H1 (cell line): ENCODE data around the gene CCN6. TPM values are rescaled to one million over a fixed set of nuclear protein-coding genes. Genes with fewer than 3 reads are reported as not detected.

Source experiments
- CTCF ChIA-PET: fragments of 300-600 bp; sonication (Branson Sonifier 250); formaldehyde crosslinking; loops from one replicate; lab custom pipeline; 2021; ENCODE audit not compliant: partially characterized antibody; lab: Charles Lee
- POLR2A ChIA-PET: fragments of 300-600 bp; sonication (Branson Sonifier 250); formaldehyde crosslinking; loops from one replicate; lab custom pipeline; 2021; ENCODE audit warnings: inconsistent platforms; ENCODE audit not compliant: partially characterized antibody; lab: Charles Lee
- DNase-seq, 2 experiments: peaks; one replicate each; pipeline versions ENCODE4 v3.0.0 to v3.0.0-alpha.2; 2010 to 2022; ENCODE audit warnings: low spot score in 2 of 2, low read depth in 1 of 2, mixed read lengths in 1 of 2
- FAIRE-seq: peaks from 2 replicates; lab custom pipeline; 2011; peaks lifted over from hg19 to GRCh38; lab: Jason Lieb, UNC
- H2AFZ ChIP-seq: 2 replicates; pipeline ENCODE4 v1.8.1; 2012; ENCODE audit warnings: low read length, inconsistent platforms
- H2AK5ac ChIP-seq: 2 replicates; pipeline ENCODE4 v1.6.1; 2013; ENCODE audit warnings: low read depth, low read length
- H2BK120ac ChIP-seq: replicated peaks from 2 replicates; pipeline ENCODE3; 2013; ENCODE audit warnings: low read depth, low read length, inconsistent platforms
- H2BK12ac ChIP-seq: 2 replicates; pipeline ENCODE4 v1.6.1; 2013; ENCODE audit warnings: low read depth, low read length
- H2BK15ac ChIP-seq: 2 replicates; pipeline ENCODE4 v1.6.1; 2013; ENCODE audit warnings: low read length
- H2BK20ac ChIP-seq: 2 replicates; pipeline ENCODE4 v1.6.1; 2013; ENCODE audit warnings: low read length
- H2BK5ac ChIP-seq: 2 replicates; pipeline ENCODE4 v1.6.1; 2013; ENCODE audit warnings: low read depth, low read length
- H3K14ac ChIP-seq: 2 replicates; pipeline ENCODE4 v1.6.1; 2013; ENCODE audit warnings: inconsistent platforms; ENCODE audit not compliant: insufficient read length
- H3K18ac ChIP-seq: 2 replicates; pipeline ENCODE4 v1.6.1; 2013; ENCODE audit warnings: low read length; ENCODE audit errors: extremely low read depth
- H3K23ac ChIP-seq: 2 replicates; pipeline ENCODE4 v1.6.1; 2013; ENCODE audit warnings: inconsistent platforms; ENCODE audit not compliant: insufficient read length
- H3K23me2 ChIP-seq: 2 replicates; pipeline ENCODE4 v1.6.1; 2013; ENCODE audit warnings: low read depth, low read length
- H3K27ac ChIP-seq: 2 replicates; pipeline ENCODE4 v1.6.1; 2011; ENCODE audit warnings: low read depth, low read length, inconsistent platforms
- H3K27me3 ChIP-seq, 4 experiments: replicated peaks in 1 of 4; 1 replicate in 1 of 4; 2 replicates in 3 of 4; pipeline versions ENCODE4 v1.6.1 to v1.8.1; 2011 to 2013; ENCODE audit warnings: low read length in 3 of 4, mild to moderate bottlenecking in 3 of 4, inconsistent platforms in 2 of 4, mixed read lengths in 2 of 4, moderate library complexity in 1 of 4; ENCODE audit not compliant: control insufficient read depth in 3 of 4, insufficient read depth in 3 of 4; ENCODE audit errors: extremely low read depth in 1 of 4
- H3K36me3 ChIP-seq, 4 experiments: 2 replicates each; pipeline versions ENCODE4 v1.6.1 to v1.8.1; 2011 to 2013; ENCODE audit warnings: mild to moderate bottlenecking in 4 of 4, low read length in 3 of 4, moderate library complexity in 2 of 4, control low read depth in 1 of 4, inconsistent platforms in 1 of 4; ENCODE audit not compliant: insufficient read depth in 4 of 4, control insufficient read depth in 2 of 4
- H3K4ac ChIP-seq: replicated peaks from 2 replicates; pipeline ENCODE3; 2013; ENCODE audit warnings: low read length, low read depth, mixed read lengths, inconsistent platforms; ENCODE audit not compliant: insufficient read length
- H3K4me1 ChIP-seq, 4 experiments: replicated peaks in 1 of 4; 1 replicate in 1 of 4; 2 replicates in 3 of 4; pipeline versions ENCODE4 v1.6.1 to v1.8.1; 2011 to 2013; ENCODE audit warnings: low read length in 3 of 4, inconsistent platforms in 2 of 4, mixed read lengths in 1 of 4; ENCODE audit not compliant: insufficient read depth in 4 of 4, control insufficient read depth in 3 of 4
- H3K4me2 ChIP-seq, 2 experiments: 2 replicates each; pipeline versions ENCODE4 v1.6.1 to v1.8.1; 2011 to 2013; ENCODE audit warnings: low read depth in 2 of 2, low read length in 2 of 2, control low read depth in 1 of 2, inconsistent platforms in 1 of 2, mild to moderate bottlenecking in 1 of 2; ENCODE audit not compliant: insufficient read depth in 1 of 2
- H3K4me3 ChIP-seq, 4 experiments: fragments of 200-600, 300-600 bp in 1 of 4; sonication (generic), shearing (Covaris generic), sonication (Bioruptor Twin) in 1 of 4; 2 replicates each; pipeline versions ENCODE4 v1.5.1 to v1.8.1; 2011 to 2016; ENCODE audit warnings: low read length in 4 of 4, low read depth in 3 of 4, control low read depth in 2 of 4, inconsistent platforms in 2 of 4, mild to moderate bottlenecking in 2 of 4, mixed read lengths in 1 of 4, moderate library complexity in 1 of 4; ENCODE audit not compliant: insufficient read depth in 2 of 4; ENCODE audit errors: extremely low read depth in 1 of 4
- H3K56ac ChIP-seq: replicated peaks from 2 replicates; pipeline ENCODE3; 2013; ENCODE audit warnings: low read depth, mild to moderate bottlenecking, mixed read lengths, low read length, inconsistent platforms; ENCODE audit not compliant: insufficient read length
- H3K79me1 ChIP-seq: 2 replicates; pipeline ENCODE4 v1.6.1; 2013; ENCODE audit warnings: low read depth, low read length, control low read depth
- H3K79me2 ChIP-seq, 2 experiments: 2 replicates each; pipeline versions ENCODE4 v1.6.1 to v1.8.1; 2012 to 2013; ENCODE audit warnings: low read length in 2 of 2, mild to moderate bottlenecking in 2 of 2, inconsistent platforms in 1 of 2; ENCODE audit not compliant: insufficient read depth in 2 of 2, control insufficient read depth in 1 of 2
- H3K9ac ChIP-seq, 4 experiments: replicated peaks in 1 of 4; 1 replicate in 1 of 4; 2 replicates in 3 of 4; pipeline versions ENCODE4 v1.6.1 to v1.8.1; 2011 to 2013; ENCODE audit warnings: low read depth in 3 of 4, low read length in 3 of 4, control low read depth in 2 of 4, mild to moderate bottlenecking in 2 of 4, moderate library complexity in 2 of 4, inconsistent platforms in 1 of 4; ENCODE audit errors: extremely low read depth in 1 of 4
- H3K9me3 ChIP-seq, 2 experiments: 2 replicates each; pipeline versions ENCODE4 v1.6.1 to v1.8.1; 2012 to 2013; ENCODE audit warnings: mild to moderate bottlenecking in 2 of 2, moderate library complexity in 2 of 2, control low read depth in 1 of 2, inconsistent platforms in 1 of 2, low read depth in 1 of 2, low read length in 1 of 2, mixed read lengths in 1 of 2; ENCODE audit not compliant: insufficient read depth in 2 of 2
- H4K20me1 ChIP-seq, 2 experiments: replicated peaks in 1 of 2; 2 replicates each; pipeline versions ENCODE3 to v1.8.1; 2011 to 2013; ENCODE audit warnings: inconsistent platforms in 2 of 2, low read length in 2 of 2, mild to moderate bottlenecking in 1 of 2; ENCODE audit not compliant: insufficient read depth in 2 of 2, control insufficient read depth in 1 of 2
- H4K5ac ChIP-seq: 2 replicates; pipeline ENCODE4 v1.6.1; 2013; ENCODE audit warnings: low read length, low read depth, mixed read lengths, inconsistent platforms; ENCODE audit not compliant: insufficient read length
- H4K8ac ChIP-seq: 2 replicates; pipeline ENCODE4 v1.8.0; 2013; ENCODE audit warnings: mild to moderate bottlenecking, moderate library complexity, low read length, inconsistent platforms; ENCODE audit not compliant: insufficient read depth; ENCODE audit errors: extremely low read depth
- H4K91ac ChIP-seq: replicated peaks from 2 replicates; pipeline ENCODE3; 2013; ENCODE audit warnings: low read length, mixed read lengths, inconsistent platforms; ENCODE audit not compliant: insufficient read length
- CHD1 ChIP-seq: IDR thresholded peaks from 2 replicates; pipeline ENCODE4 v1.6.1; 2012; ENCODE audit warnings: low read depth, low read length, improper control_type of control experiment
- RBBP5 ChIP-seq: IDR thresholded peaks from 2 replicates; pipeline ENCODE4 v1.7.1; 2012; ENCODE audit warnings: low read depth, mild to moderate bottlenecking, inconsistent platforms, low read length, moderate library complexity, borderline replicate concordance
- RFX5 ChIP-seq: IDR thresholded peaks from 2 replicates; pipeline ENCODE4 v1.6.1; 2011; ENCODE audit warnings: low read depth, low read length, improper control_type of control experiment, borderline replicate concordance
- polyA plus RNA-seq, 7 experiments: library from polyadenylated mRNA; depleted of rRNA in 3 of 7; stranded (reverse) in 5 of 7; unstranded in 2 of 7; fragments of >200 nt in 5 of 7; fragments of 200-250 nt in 2 of 7; gene quantifications; 1 replicate in 5 of 7; 2 replicates in 1 of 7; 4 replicates in 1 of 7; pipeline versions ENCODE4 v1.2.1 to v1.2.3, GENCODE V29; 2011 to 2013; ENCODE audit warnings: missing spikeins in 2 of 7, mixed read lengths in 2 of 7
- total RNA-seq: library from RNA; stranded (reverse); fragmentation: NEBNext Ultra II Directional; extraction: Animal tissue kit (Norgen Biotek cat#: 25700); gene quantifications from 2 replicates; pipeline ENCODE4 v1.2.1, GENCODE V29; 2021
- TF ChIP-seq, protein P1 (sequence below): IDR thresholded peaks from 2 replicates; pipeline ENCODE4 v1.6.1; 2011; ENCODE audit warnings: low read length, improper control_type of control experiment

Gene CCN6
- total and polyA plus RNA-seq, 2 of the 8 experiments (the other 6 are each of a cell fraction or from before 2014, with no cell fraction given): not detected

DNA sequence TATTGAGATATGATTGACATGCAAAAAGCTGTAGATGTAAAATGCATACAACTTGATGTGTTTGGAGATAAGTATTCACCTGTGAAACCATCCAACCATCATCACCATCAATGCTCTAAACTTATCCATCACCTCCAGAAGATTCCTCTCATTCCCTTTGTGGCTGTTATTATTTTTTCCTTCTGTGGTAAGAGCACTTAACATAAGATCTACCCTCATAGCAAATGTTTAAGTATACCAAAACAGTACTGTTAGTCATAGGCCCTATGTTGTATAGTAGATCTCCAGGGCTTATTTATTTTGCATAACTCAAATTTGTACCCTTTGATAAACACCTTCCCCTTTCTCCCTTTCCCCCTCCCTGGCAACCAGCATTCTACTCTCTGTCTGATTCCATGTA lies 31.2 kb upstream of the CCN6 start:
- Histone ChIP-seq H2BK12ac (no peak overlapping the region), H3K4me1 (no peaks in the 10 kb centered on the region), H4K91ac (no peak overlapping the region), H2AK5ac (no peak overlapping the region), H4K8ac (no peak overlapping the region), H3K23me2 (no peaks in the 10 kb centered on the region; the same call in 1 of the 2 replicates), H3K27ac (no peak overlapping the region), H3K4ac (no peak overlapping the region), H2BK20ac (no peak overlapping the region), H2BK120ac (no peak overlapping the region), H3K27me3 (no peaks in the 10 kb centered on the region), H3K18ac (no peak overlapping the region), H3K9ac (no peak overlapping the region), H3K79me2 (no peaks in the 10 kb centered on the region), H3K56ac (no peak overlapping the region), H3K9me3 (peaks cover 3 to 4% of the 10 kb centered on the region in 2 experiments; a peak in 1 of 4 replicates), H2BK5ac (no peak overlapping the region), H3K14ac (no peak overlapping the region), H4K5ac (no peak overlapping the region), H3K4me3 (no peak overlapping the region), H2AFZ (no peak overlapping the region), H3K36me3 (no peaks in the 10 kb centered on the region), H3K23ac (no peak overlapping the region), H3K79me1 (no peaks in the 10 kb centered on the region), H4K20me1 (no peaks in the 10 kb centered on the region), H2BK15ac (no peak overlapping the region), H3K4me2 (no peak overlapping the region)
- no peak for DNase-seq
- TF ChIP-seq, protein P1, sequence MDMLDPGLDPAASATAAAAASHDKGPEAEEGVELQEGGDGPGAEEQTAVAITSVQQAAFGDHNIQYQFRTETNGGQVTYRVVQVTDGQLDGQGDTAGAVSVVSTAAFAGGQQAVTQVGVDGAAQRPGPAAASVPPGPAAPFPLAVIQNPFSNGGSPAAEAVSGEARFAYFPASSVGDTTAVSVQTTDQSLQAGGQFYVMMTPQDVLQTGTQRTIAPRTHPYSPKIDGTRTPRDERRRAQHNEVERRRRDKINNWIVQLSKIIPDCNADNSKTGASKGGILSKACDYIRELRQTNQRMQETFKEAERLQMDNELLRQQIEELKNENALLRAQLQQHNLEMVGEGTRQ: no peak
- TF ChIP-seq CHD1: no peak
- no peak for TF ChIP-seq RFX5
- no peak for TF ChIP-seq RBBP5
- no peak for FAIRE-seq
- ChIA-PET POLR2A (no interaction called here), CTCF (interaction anchor here (0.8 to 2.1 kb wide), 2 partner anchors 22 to 296 kb away, joined by 3 to 4 read pairs; no protein-coding TSS in a partner anchor)
